ENCODE data around the gene GAS2L2.

DNA sequence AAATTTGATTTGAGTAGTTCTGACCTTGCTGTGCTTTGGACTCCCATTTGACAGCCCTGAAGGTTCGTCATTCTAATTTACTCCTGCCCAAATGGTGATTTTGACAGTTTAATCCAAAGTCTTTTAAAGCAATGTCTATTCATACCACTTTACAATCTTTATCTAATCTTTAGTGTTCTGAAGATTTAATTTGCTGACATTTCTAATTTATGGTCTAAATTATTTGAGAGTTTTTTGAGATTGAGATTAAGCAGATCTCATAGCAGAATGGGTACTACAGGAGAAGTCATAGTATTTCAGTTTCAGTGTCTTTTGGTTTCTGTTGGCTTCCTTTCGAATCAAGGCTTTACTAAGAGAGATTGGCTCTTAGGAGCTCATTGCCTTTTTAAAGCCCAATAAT lies 54.2 kb downstream of the GAS2L2 start:
- TF ChIP-seq, protein P1, sequence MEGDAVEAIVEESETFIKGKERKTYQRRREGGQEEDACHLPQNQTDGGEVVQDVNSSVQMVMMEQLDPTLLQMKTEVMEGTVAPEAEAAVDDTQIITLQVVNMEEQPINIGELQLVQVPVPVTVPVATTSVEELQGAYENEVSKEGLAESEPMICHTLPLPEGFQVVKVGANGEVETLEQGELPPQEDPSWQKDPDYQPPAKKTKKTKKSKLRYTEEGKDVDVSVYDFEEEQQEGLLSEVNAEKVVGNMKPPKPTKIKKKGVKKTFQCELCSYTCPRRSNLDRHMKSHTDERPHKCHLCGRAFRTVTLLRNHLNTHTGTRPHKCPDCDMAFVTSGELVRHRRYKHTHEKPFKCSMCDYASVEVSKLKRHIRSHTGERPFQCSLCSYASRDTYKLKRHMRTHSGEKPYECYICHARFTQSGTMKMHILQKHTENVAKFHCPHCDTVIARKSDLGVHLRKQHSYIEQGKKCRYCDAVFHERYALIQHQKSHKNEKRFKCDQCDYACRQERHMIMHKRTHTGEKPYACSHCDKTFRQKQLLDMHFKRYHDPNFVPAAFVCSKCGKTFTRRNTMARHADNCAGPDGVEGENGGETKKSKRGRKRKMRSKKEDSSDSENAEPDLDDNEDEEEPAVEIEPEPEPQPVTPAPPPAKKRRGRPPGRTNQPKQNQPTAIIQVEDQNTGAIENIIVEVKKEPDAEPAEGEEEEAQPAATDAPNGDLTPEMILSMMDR (IDR thresholded peaks at IDR 0.05), result no peak
- no peak for TF ChIP-seq POLR2A (IDR thresholded peaks at IDR 0.05)
- no peak for TF ChIP-seq POLR2AphosphoS5 (IDR thresholded peaks at IDR 0.05)

All from breast epithelium (tissue), 3 donors.